MM.1S (cell line): ENCODE data around the gene CROCC2.

Experiments
- DNase-seq: peaks from one replicate; pipeline ENCODE4 v3.0.0-alpha.2; 2015
- H2AFZ ChIP-seq: fragments of 300-600 bp; sonication (generic); 2 replicates; pipeline ENCODE4 v1.6.0; 2016; ENCODE audit warnings: antibody characterized with exemption, low read length
- H3F3A ChIP-seq: fragments of 300-600 bp; sonication (generic); 2 replicates; pipeline ENCODE4 v1.6.1; 2016; ENCODE audit warnings: mild to moderate bottlenecking, antibody characterized with exemption, low read length, moderate library complexity, mixed read lengths; ENCODE audit not compliant: insufficient read depth
- H3K27ac ChIP-seq: fragments of 300-600 bp; sonication (generic); 2 replicates; pipeline ENCODE4 v1.5.1; 2016; ENCODE audit warnings: mild to moderate bottlenecking, low read length
- H3K27me3 ChIP-seq: fragments of 300-600 bp; sonication (generic); replicated peaks from 2 replicates; pipeline ENCODE4 v1.6.0; 2016; ENCODE audit warnings: low read length; ENCODE audit not compliant: insufficient read depth
- H3K36me3 ChIP-seq: fragments of 300-600 bp; sonication (generic); replicated peaks from 2 replicates; pipeline ENCODE4 v1.6.1; 2016; ENCODE audit warnings: mild to moderate bottlenecking, low read length, mixed read lengths; ENCODE audit not compliant: insufficient read depth
- H3K4me1 ChIP-seq: fragments of 300-600 bp; sonication (generic); 2 replicates; pipeline ENCODE4 v1.6.1; 2016; ENCODE audit warnings: low read length, mixed read lengths
- H3K4me2 ChIP-seq: fragments of 300-600 bp; sonication (generic); 2 replicates; pipeline ENCODE4 v1.6.0; 2016; ENCODE audit warnings: low read depth, low read length
- H3K4me3 ChIP-seq: fragments of 300-600 bp; sonication (generic); 2 replicates; pipeline ENCODE4 v1.5.1; 2016; ENCODE audit warnings: low read length, mixed read lengths
- H3K79me2 ChIP-seq: fragments of 300-600 bp; sonication (generic); 2 replicates; pipeline ENCODE4 v1.6.1; 2016; ENCODE audit warnings: mixed run types, low read length, mixed read lengths
- H3K9ac ChIP-seq: fragments of 300-600 bp; sonication (generic); 2 replicates; pipeline ENCODE4 v1.6.1; 2016; ENCODE audit warnings: low read length, mixed read lengths
- H3K9me2 ChIP-seq: fragments of 300-600 bp; sonication (generic); replicated peaks from 2 replicates; pipeline ENCODE4 v1.6.1; 2016; ENCODE audit warnings: mild to moderate bottlenecking, low read length, mixed read lengths; ENCODE audit not compliant: insufficient read depth
- H3K9me3 ChIP-seq: fragments of 300-600 bp; sonication (generic); replicated peaks from 2 replicates; pipeline ENCODE4 v1.6.1; 2016; ENCODE audit warnings: mild to moderate bottlenecking, low read length, mixed read lengths; ENCODE audit not compliant: insufficient read depth
- H4K20me1 ChIP-seq: fragments of 300-600 bp; sonication (generic); 2 replicates; pipeline ENCODE4 v1.6.1; 2016; ENCODE audit warnings: mild to moderate bottlenecking, low read length, moderate library complexity, mixed read lengths; ENCODE audit not compliant: insufficient read depth
- EZH2 ChIP-seq: fragments of 300-600 bp; sonication (generic); optimal IDR thresholded peaks from 2 replicates; pipeline ENCODE3; 2017; ENCODE audit warnings: low read depth, mild to moderate bottlenecking, antibody characterized with exemption, low read length, mixed read lengths
- EZH2phosphoT487 ChIP-seq: fragments of 300-600 bp; sonication (generic); IDR thresholded peaks from 2 replicates; pipeline ENCODE4 v1.6.1; 2018; ENCODE audit warnings: antibody characterized with exemption, low read length
- TF ChIP-seq, protein P1 (sequence below): fragments of 300-600 bp; sonication (generic); IDR thresholded peaks from 2 replicates; pipeline ENCODE4 v1.5.1; 2016; ENCODE audit warnings: antibody characterized with exemption, low read length, mixed read lengths

The CROCC2 gene

DNA sequence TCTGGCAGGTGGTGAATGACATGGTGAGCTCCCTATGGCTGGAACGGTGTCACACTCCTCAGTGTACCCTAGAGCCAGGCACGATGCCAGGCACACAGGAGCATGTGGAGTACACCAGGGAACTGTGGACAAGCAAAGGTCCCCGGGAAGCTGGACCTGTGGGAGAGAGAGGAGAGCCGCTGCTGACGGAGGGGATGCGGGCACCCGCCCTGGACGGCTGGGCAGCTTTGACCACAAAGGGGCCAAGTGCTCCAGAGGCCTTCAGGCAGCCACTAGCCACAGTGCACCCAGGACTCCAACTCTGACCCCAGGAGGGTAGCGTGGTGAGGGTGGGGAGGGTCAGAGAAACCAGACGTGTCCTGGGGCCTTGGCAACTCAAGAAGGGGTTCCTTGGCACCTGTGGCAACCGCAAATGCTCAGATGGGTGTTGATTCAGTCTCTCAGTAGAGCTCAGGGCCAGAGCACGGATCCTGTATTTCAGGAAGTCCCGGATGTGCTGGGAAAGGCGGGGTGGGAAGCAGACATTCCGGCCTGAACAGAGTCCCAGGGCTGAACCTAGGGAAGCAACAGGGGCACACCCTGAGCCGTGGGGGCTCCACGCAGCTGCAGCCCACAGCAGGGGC is 7.9 kb upstream of the CROCC2 start:
- H3F3A ChIP-seq = no peaks in the 10 kb centered on the region
- H3K9me3 ChIP-seq = no peaks in the 10 kb centered on the region
- no peak overlapping the region for H3K4me3 ChIP-seq
- no peak overlapping the region for H2AFZ ChIP-seq
- H3K36me3 ChIP-seq = no peaks in the 10 kb centered on the region
- no peaks in the 10 kb centered on the region for H4K20me1 ChIP-seq
- no peak for DNase-seq
- no peaks in the 10 kb centered on the region for H3K4me1 ChIP-seq
- no peaks in the 10 kb centered on the region for H3K79me2 ChIP-seq
- H3K9me2 ChIP-seq = no peaks in the 10 kb centered on the region
- TF ChIP-seq EZH2phosphoT487 = no peak
- TF ChIP-seq, protein P1, sequence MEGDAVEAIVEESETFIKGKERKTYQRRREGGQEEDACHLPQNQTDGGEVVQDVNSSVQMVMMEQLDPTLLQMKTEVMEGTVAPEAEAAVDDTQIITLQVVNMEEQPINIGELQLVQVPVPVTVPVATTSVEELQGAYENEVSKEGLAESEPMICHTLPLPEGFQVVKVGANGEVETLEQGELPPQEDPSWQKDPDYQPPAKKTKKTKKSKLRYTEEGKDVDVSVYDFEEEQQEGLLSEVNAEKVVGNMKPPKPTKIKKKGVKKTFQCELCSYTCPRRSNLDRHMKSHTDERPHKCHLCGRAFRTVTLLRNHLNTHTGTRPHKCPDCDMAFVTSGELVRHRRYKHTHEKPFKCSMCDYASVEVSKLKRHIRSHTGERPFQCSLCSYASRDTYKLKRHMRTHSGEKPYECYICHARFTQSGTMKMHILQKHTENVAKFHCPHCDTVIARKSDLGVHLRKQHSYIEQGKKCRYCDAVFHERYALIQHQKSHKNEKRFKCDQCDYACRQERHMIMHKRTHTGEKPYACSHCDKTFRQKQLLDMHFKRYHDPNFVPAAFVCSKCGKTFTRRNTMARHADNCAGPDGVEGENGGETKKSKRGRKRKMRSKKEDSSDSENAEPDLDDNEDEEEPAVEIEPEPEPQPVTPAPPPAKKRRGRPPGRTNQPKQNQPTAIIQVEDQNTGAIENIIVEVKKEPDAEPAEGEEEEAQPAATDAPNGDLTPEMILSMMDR = no peak
- TF ChIP-seq EZH2 = no peak
- H3K9ac ChIP-seq = no peak overlapping the region
- no peak overlapping the region for H3K4me2 ChIP-seq
- peaks cover 45% of the 10 kb centered on the region for H3K27me3 ChIP-seq
- no peak overlapping the region for H3K27ac ChIP-seq

DNA sequence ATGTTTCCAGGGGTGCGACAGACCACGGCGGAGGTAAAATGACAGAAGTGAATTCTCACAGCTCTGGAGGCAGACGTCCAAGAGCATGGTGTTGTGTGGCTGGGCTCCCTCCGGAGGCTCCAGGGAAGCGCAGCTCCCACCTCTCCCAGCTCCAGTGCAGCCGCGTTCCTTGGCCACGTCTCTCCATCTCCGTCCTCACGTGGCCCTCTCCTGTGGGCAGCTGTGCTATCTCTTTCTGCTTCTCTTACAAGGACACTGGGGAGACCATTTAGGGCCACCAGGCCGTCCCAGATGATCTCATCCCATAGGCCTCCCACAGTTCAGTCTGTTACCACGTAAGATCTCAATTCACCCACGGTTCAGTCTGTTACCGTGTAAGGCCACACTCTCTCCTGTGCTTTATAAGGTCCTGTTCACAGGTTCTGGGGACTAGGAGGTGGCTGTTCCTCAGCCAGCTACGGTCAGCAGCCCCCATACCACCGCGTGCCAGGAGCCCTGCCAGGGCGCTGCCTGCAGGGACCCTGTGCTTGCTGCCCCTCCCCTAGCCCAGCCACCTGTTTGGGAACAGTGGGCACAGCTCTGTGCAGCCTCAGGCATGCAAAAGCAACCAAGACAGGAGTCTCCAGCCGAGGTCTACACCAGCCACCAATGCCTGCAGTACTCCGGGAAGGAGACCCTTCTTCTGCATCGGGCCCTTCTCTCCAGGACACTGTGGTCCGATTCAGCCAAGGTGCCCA is 7.2 kb upstream of the CROCC2 start:
- TF ChIP-seq EZH2phosphoT487 (no peak), EZH2 (no peak)
- TF ChIP-seq, protein P1 = no peak
- Histone ChIP-seq H3K36me3 (no peaks in the 10 kb centered on the region), H3K9ac (no peak overlapping the region), H3K79me2 (no peaks in the 10 kb centered on the region), H3K4me3 (no peak overlapping the region), H3K27ac (no peak overlapping the region), H3K27me3 (peaks cover 45% of the 10 kb centered on the region), H3K4me2 (no peak overlapping the region), H3F3A (no peaks in the 10 kb centered on the region), H3K9me2 (no peaks in the 10 kb centered on the region), H4K20me1 (no peaks in the 10 kb centered on the region), H3K9me3 (no peaks in the 10 kb centered on the region), H2AFZ (no peak overlapping the region), H3K4me1 (no peaks in the 10 kb centered on the region)
- DNase-seq = no peak

DNA sequence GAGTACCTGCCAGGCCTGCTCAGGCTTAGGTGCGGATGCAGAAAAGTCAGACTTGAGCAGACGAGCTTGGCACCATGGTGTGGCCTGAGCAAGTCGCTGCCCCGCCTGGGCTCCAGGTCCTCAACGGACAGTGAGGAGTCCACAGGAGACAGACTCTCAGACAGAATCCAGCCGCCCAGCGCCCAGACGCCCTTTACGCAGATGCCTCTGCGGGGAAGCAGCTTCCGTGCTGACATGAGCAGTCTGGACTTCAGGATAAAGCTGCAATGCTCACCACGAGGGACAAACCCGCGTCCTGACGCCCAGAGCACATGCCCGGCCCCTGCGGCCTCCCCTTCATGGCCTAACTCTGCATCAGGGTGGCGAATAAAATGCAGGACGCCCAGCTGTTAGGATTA is 6.7 kb upstream of the CROCC2 start:
- no peaks in the 10 kb centered on the region for H4K20me1 ChIP-seq
- DNase-seq = no peak
- no peaks in the 10 kb centered on the region for H3K4me1 ChIP-seq
- H2AFZ ChIP-seq = no peak overlapping the region
- no peaks in the 10 kb centered on the region for H3K9me2 ChIP-seq
- H3K9me3 ChIP-seq = no peaks in the 10 kb centered on the region
- H3K9ac ChIP-seq = no peak overlapping the region
- no peak for TF ChIP-seq EZH2phosphoT487
- TF ChIP-seq, protein P1 = no peak
- TF ChIP-seq EZH2 = no peak
- H3K4me3 ChIP-seq = no peak overlapping the region
- H3K36me3 ChIP-seq = no peaks in the 10 kb centered on the region
- H3K27ac ChIP-seq = no peak overlapping the region
- H3F3A ChIP-seq = no peaks in the 10 kb centered on the region
- no peak overlapping the region for H3K4me2 ChIP-seq
- H3K79me2 ChIP-seq = no peaks in the 10 kb centered on the region
- H3K27me3 ChIP-seq = peaks cover 45% of the 10 kb centered on the region
